ENCODE measurements around the gene CDC25B. TPM values are rescaled to one million over a fixed set of nuclear protein-coding genes. Genes with fewer than 3 reads are reported as not detected.

CDC25B gene
- total and polyA plus RNA-seq, 2 of the 13 experiments (the other 11 are each of a cell fraction or from before 2014, with no cell fraction given) = 14.5 to 19.4 TPM

GRCh38 chr20:3846378-3846739 lies 50.2 kb downstream of the CDC25B start (continued):
- TF ChIP-seq TFDP1 (CRISPR knock-in tag; IDR thresholded peaks at IDR 0.05; ENCODE audit: borderline replicate concordance) = no peak
- TF ChIP-seq ZXDC (CRISPR knock-in tag; IDR thresholded peaks at IDR 0.05) = no peak
- TF ChIP-seq RNF219 (CRISPR knock-in tag; IDR thresholded peaks at IDR 0.05) = no peak
- 0 out of 2 replicates have a peak, but pooled peaks have one; percentile 27 for TF ChIP-seq ZFP90 (CRISPR knock-in tag; IDR thresholded peaks at IDR 0.05; ENCODE audit: borderline replicate concordance)
- TF ChIP-seq MTF1 (CRISPR knock-in tag; IDR thresholded peaks at IDR 0.05) = peak; percentile 87; the same call in 1 of the 2 replicates
- no peak for TF ChIP-seq MNT (IDR thresholded peaks at IDR 0.05)
- 0 out of 2 replicates have a peak, but pooled peaks have one; percentile 17 for TF ChIP-seq ZNF256 (CRISPR knock-in tag; conservative IDR thresholded peaks at IDR 0.05)
- no peak; the same call in 1 of the 2 replicates for TF ChIP-seq POGZ (CRISPR knock-in tag; IDR thresholded peaks at IDR 0.05)
- TF ChIP-seq ZFP36L1 (CRISPR knock-in tag; IDR thresholded peaks at IDR 0.05) = no peak
- no peak for TF ChIP-seq TAF1 (CRISPR knock-in tag; IDR thresholded peaks at IDR 0.05)
- TF ChIP-seq CTCF (CRISPR knock-in tag; IDR thresholded peaks at IDR 0.05) = no peak; the same call in 1 of the 2 replicates
- TF ChIP-seq EED (CRISPR knock-in tag; IDR thresholded peaks at IDR 0.05) = peak; percentile 16; the same call in 1 of the 2 replicates
- peak; percentile 35; the same call in 1 of the 2 replicates for TF ChIP-seq ISL2 (CRISPR knock-in tag; IDR thresholded peaks at IDR 0.05)
- TF ChIP-seq ZBTB2 (CRISPR knock-in tag; IDR thresholded peaks at IDR 0.05; ENCODE audit: low read depth) = no peak
- peak; percentile 47; the same call in 1 of the 2 replicates for TF ChIP-seq ATF6 (CRISPR knock-in tag; conservative IDR thresholded peaks at IDR 0.05)
- TF ChIP-seq ZNF891 (CRISPR knock-in tag; IDR thresholded peaks at IDR 0.05) = no peak

All from HepG2 (cell line).